ENCODE measurements around the gene CCL26.

DNA sequence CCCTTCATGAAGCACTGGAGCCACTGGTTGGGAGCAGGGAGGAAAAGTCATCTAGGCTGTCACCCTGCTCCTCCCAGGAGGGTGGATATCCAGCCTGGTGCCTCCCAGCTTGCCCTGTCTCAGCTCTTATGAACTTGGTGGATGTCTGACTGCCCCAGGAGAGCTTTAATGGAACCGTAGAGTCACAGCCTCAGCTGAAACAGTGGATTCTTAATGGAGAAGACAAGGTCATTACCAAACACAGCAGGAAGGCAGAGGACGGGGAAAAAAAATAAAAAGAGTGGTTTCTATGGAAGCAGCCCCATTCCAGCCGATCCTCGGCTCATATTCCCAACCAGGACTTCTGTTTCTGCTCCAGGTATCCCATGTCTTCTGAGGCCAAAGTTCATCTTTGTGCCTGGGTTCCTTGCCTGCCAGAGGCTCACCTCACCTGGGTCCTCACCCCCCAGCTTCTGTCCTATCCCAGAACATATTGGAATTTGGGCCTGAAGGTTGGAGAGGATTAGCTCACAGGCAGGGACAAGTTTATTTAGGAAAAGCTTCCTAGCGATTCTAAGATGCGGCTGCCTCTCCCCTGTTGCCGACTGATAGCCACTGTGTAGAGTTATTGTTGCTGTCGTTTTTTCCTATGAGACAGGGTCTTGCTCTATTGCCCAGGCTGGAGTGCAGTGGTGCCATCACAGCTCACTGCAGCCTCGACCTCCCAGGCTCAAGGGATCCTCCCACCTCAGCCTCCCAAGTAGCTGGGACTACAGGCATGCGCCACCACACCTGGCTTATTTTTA lies 15.6 kb downstream of the CCL26 start:
- TF ChIP-seq, protein P1, sequence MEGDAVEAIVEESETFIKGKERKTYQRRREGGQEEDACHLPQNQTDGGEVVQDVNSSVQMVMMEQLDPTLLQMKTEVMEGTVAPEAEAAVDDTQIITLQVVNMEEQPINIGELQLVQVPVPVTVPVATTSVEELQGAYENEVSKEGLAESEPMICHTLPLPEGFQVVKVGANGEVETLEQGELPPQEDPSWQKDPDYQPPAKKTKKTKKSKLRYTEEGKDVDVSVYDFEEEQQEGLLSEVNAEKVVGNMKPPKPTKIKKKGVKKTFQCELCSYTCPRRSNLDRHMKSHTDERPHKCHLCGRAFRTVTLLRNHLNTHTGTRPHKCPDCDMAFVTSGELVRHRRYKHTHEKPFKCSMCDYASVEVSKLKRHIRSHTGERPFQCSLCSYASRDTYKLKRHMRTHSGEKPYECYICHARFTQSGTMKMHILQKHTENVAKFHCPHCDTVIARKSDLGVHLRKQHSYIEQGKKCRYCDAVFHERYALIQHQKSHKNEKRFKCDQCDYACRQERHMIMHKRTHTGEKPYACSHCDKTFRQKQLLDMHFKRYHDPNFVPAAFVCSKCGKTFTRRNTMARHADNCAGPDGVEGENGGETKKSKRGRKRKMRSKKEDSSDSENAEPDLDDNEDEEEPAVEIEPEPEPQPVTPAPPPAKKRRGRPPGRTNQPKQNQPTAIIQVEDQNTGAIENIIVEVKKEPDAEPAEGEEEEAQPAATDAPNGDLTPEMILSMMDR (IDR thresholded peaks at IDR 0.05), result no peak
- TF ChIP-seq POLR2A (IDR thresholded peaks at IDR 0.05) (no peak), EP300 (IDR thresholded peaks at IDR 0.05) (no peak)
